GM19324 (cell line): ENCODE results near the gene PRRG1.
"Not testable (repeated sequence)": the region's sequence is repeated elsewhere in the genome, so short reads cannot be mapped to it uniquely, and the experiment has no call there.

Experiments
- ATAC-seq: cut with Tn5 transposase; IDR thresholded peaks from one replicate; pipeline ENCODE4 v1.9.1; 2021; ENCODE audit warnings: mild to moderate bottlenecking, moderate library complexity; ENCODE audit not compliant: unreplicated experiment, low FRiP score

The PRRG1 gene

GRCh38 chrX:37462346-37462745, 113.2 kb downstream of the PRRG1 start:
- ATAC-seq = no peak

GRCh38 chrX:37468124-37468739, 119.1 kb downstream of the PRRG1 start:
- no peak for ATAC-seq

GRCh38 chrX:37470711-37471110, 121.5 kb downstream of the PRRG1 start:
- ATAC-seq = no peak

- ATAC-seq = no peak
Observed at GRCh38 chrX:37472836-37473235, 123.7 kb downstream of the PRRG1 start.

- ATAC-seq = no peak
Observed at GRCh38 chrX:37474478-37474877, 125.3 kb downstream of the PRRG1 start.

GRCh38 chrX:37476571-37477170, 127.5 kb downstream of the PRRG1 start:
- no peak for ATAC-seq

GRCh38 chrX:37484335-37484734, 135.2 kb downstream of the PRRG1 start:
- not testable (repeated sequence) for ATAC-seq

GRCh38 chrX:37485429-37485828, 136.3 kb downstream of the PRRG1 start:
- ATAC-seq = no peak

GRCh38 chrX:37487271-37487670, 138.1 kb downstream of the PRRG1 start:
- ATAC-seq = no peak

- no peak for ATAC-seq
Observed at GRCh38 chrX:37488323-37488722, 139.2 kb downstream of the PRRG1 start.

GRCh38 chrX:37491686-37492085, 142.5 kb downstream of the PRRG1 start:
- ATAC-seq = no peak

GRCh38 chrX:37495760-37496159, 146.6 kb downstream of the PRRG1 start:
- ATAC-seq = not testable (repeated sequence)

GRCh38 chrX:37497126-37497525, 148.0 kb downstream of the PRRG1 start:
- not testable (repeated sequence) for ATAC-seq

GRCh38 chrX:37498323-37498722, 149.2 kb downstream of the PRRG1 start:
- not testable (repeated sequence) for ATAC-seq

- ATAC-seq = not testable (repeated sequence)
Observed at GRCh38 chrX:37499649-37500048, 150.5 kb downstream of the PRRG1 start.

- no peak for ATAC-seq
Observed at GRCh38 chrX:37504991-37505390, 155.8 kb downstream of the PRRG1 start.
